ENCODE data around the gene FUT7.

The FUT7 gene

DNA sequence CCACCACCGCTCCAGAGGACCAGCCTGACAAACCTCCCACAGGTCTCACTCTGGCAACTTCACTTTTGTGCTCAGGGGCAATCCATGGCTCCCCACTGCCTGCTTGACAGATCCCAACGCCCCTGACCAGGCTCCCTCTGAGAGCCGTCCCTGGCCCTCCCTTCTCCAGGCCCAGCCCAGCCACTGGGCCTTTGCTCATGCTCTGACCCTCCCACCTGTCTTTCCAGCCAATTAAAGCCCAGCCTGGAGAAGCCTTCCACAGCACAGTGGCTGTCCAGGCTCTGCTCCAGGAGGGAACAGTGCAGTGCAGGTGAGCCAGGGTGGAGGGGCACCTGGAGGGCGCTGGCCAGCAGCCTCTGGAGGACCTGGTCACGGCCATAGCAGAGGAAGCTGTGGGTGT lies 18.7 kb upstream of the FUT7 start:
- peaks cover 9% of the 10 kb centered on the region for H3K27me3 ChIP-seq
- H3K9me3 ChIP-seq = no peaks in the 10 kb centered on the region
- H3K36me3 ChIP-seq = no peaks in the 10 kb centered on the region
- DNase-seq = no peak
- TF ChIP-seq, protein P1, sequence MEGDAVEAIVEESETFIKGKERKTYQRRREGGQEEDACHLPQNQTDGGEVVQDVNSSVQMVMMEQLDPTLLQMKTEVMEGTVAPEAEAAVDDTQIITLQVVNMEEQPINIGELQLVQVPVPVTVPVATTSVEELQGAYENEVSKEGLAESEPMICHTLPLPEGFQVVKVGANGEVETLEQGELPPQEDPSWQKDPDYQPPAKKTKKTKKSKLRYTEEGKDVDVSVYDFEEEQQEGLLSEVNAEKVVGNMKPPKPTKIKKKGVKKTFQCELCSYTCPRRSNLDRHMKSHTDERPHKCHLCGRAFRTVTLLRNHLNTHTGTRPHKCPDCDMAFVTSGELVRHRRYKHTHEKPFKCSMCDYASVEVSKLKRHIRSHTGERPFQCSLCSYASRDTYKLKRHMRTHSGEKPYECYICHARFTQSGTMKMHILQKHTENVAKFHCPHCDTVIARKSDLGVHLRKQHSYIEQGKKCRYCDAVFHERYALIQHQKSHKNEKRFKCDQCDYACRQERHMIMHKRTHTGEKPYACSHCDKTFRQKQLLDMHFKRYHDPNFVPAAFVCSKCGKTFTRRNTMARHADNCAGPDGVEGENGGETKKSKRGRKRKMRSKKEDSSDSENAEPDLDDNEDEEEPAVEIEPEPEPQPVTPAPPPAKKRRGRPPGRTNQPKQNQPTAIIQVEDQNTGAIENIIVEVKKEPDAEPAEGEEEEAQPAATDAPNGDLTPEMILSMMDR (IDR thresholded peaks at IDR 0.05; ENCODE audit: low read depth, low read length) = no peak
- H3K4me1 ChIP-seq = peaks cover 12% of the 10 kb centered on the region
- H3K4me3 ChIP-seq (ENCODE audit: low read depth, low read length) = no peak overlapping the region

DNA sequence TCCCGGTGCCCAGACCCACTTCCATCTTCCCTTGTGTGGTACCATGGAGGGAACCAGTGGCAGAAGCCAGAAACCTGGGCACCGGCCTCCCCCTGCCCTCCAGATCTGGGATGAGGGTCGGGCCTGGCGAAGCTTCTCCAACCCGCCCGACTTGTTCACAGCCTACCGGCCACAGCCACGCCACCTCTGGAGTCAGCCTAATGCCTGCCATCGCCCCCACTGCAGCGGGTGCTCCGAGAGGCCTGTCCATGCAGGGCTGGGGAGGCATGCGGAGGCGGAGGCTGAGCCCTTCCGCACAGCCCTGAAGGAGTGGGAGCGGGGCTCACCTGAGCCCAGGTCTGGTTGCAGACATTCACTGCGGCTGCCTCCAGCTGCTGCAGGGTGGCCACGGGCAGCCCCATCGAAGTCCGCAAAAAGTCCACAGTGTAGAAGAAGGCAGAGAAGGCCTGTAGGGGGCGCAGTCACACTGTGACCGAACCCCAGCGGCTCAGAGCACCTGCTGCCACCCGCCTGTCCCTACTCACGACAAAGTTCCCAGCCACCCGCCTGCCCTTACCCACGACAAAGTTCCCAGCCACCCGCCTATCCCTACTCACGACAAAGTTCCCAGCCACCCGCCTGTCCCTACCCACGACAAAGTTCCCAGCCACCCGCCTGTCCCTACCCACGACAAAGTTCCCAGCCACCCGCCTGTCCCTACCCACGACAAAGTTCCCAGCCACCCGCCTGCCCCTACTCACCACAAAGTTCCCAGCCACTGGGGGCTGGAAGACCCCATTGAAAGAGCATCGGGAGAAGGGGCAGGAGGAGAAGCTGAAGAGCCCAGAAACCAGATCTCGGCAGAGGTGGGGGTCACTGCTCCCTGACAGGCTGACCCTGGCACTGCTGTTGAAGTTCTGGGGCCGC lies 17.9 kb upstream of the FUT7 start:
- no peak overlapping the region for H3K4me3 ChIP-seq (ENCODE audit: low read depth, low read length)
- TF ChIP-seq, protein P1 (IDR thresholded peaks at IDR 0.05; ENCODE audit: low read depth, low read length) = peak; percentile 70
- no peaks in the 10 kb centered on the region for H3K9me3 ChIP-seq
- H3K36me3 ChIP-seq = no peaks in the 10 kb centered on the region
- peak; percentile 84 for DNase-seq
- H3K27me3 ChIP-seq = peaks cover 9% of the 10 kb centered on the region
- peaks cover 5% of the 10 kb centered on the region; the same call in 1 of the 2 replicates for H3K4me1 ChIP-seq

DNA sequence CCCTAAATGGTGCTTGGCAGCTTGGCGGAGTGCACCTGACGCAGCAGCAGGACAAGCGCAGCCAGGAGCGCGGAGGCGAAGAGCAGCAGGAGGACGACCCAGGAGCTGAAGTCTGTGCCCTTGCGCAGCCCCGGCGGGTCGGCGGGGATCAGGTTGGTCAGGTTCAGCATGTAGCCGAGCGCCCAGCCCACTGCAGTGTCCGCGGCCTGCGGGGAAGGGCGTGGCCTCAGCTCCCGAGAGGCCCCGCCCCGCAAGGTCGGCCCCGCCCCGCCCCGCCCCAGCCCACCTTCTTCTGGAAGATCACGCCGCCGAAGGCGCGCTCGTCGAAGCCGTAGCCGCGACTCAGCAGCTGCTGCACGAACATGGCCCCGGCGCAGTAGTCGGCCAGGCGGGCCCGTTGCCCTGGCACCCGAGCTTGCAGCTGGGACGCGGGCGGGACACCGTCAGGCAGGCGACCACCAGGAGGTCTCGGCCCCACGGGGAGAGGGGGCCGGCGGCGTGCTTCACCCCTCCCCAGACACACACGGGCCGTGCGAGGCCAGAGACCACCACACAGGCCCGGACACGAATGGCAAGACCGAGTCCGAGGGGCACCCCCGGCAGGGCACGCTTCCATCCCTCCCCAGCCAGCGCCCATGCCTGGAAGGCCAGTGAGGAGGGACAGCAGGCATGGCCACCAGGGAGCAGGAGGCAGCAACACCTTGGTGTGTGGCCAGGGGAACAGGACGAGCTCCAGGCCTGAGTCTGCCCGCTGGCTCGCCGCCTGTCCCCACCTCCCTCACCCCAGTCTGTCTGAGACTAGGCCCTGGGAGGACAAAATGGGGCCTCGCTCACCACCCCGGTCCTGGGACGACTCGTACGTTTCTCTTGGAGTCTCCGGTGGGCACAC lies 17.0 kb upstream of the FUT7 start:
- TF ChIP-seq, protein P1 (IDR thresholded peaks at IDR 0.05; ENCODE audit: low read depth, low read length) = no peak
- DNase-seq = no peak
- Histone ChIP-seq H3K36me3 (no peaks in the 10 kb centered on the region), H3K4me1 (peaks cover 6% of the 10 kb centered on the region), H3K4me3 (ENCODE audit: low read depth, low read length) (no peak overlapping the region), H3K9me3 (no peaks in the 10 kb centered on the region), H3K27me3 (peaks cover 9% of the 10 kb centered on the region)

DNA sequence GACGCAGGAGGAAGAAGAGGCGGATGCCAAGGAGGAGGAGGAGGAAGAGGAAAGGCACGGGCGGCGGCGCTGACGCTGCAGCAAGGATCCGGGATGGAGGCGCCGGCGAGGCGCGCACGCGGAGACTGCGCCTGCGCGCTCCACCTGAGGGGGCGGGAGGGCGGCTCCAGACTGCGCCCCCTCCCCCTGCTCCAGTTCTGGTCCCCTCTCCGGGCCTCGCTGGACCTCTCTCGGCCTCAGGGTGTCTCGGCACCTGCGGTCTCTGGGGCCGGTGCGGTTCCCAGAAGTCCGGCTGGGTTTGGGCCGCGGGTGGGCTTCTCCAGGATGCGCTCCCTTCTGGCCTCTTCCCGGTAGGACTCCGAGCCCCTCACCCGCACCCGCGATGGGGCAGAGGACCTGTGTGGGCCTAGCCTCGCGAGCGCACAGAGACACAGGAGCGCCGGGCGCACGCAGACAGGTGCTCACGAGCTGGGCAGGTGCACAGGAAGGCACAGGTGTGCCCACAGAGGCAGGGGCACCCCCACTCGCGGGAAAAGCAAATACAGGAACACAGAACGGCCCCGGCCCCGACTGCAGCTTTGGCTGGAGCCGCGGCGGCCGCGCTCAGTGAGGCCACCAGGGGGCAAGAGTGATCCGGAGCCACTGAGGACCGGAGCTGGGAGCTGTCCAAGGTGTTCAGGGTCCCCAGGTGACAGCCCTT lies 14.3 kb upstream of the FUT7 start, which contains the start of gene NPDC1:
NPDC1 (minus strand) TSS at position 90 of the 700 bp plus-strand sequence. CDS start 188 bp downstream, outside the sequence.
- TF ChIP-seq, protein P1 (IDR thresholded peaks at IDR 0.05; ENCODE audit: low read depth, low read length) = peak; percentile 82
- DNase-seq = peak; percentile 90
- peak within 1 kb of the TSS; percentile 83 for H3K4me3 ChIP-seq (ENCODE audit: low read depth, low read length)
- H3K9me3 ChIP-seq = no peaks in the 10 kb centered on the region
- peaks cover 14% of the 10 kb centered on the region for H3K4me1 ChIP-seq
- H3K27me3 ChIP-seq = peaks cover 9% of the 10 kb centered on the region
- no peaks in the 10 kb centered on the region for H3K36me3 ChIP-seq

DNA sequence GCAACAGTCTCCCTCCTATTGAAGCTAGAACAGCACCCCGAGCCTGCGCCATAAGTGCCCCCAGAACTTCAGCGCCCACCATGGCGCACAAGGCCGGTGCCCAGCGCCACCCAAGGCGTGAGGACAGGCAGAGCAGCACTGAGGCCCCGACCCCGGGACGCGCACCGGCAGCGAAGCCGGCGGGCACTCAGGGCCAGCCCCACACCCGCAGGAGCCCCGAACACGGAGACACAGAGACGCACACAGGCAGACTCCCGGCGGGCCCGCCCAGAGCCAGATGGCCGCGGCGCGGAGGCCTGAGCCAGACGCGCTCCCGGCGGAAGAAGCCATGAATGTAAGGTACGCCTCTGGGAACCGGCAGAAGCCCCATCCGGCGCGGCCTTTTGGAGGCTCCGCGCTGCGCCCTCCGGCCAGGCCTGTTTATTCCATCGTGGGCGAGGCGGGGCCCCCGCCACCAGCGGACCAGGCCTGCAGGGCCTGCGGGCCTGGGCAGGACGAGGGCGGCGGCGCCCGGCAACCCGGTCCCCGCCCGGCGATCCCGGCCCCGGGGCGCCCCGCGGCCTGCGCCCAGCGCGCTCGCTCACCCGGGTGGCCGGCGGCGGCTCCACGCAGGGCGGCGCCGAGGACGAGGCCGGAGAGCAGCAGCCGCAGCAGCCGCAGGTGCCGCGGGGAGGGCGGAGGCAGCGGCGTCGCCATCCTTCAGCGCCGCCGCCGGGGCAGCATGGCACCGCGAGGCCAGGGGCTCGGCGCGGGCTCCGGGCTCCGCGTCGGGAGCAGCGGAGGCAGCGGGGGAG lies 13.6 kb upstream of the FUT7 start:
- Histone ChIP-seq H3K27me3 (peaks cover 9% of the 10 kb centered on the region), H3K4me1 (peaks cover 14% of the 10 kb centered on the region), H3K36me3 (peaks cover 6% of the 10 kb centered on the region; the same call in 1 of the 2 replicates), H3K9me3 (no peaks in the 10 kb centered on the region), H3K4me3 (ENCODE audit: low read depth, low read length) (peak overlapping the region; percentile 83)
- peak; percentile 79 for DNase-seq
- TF ChIP-seq, protein P1 (IDR thresholded peaks at IDR 0.05; ENCODE audit: low read depth, low read length) = no peak
